Endothelial cell (in vitro differentiated cells): ENCODE data around the gene RNF144B. TPM values are rescaled to one million over a fixed set of nuclear protein-coding genes. Genes with fewer than 3 reads are reported as not detected.

Source experiments
- DNase-seq: peaks from one replicate; pipeline ENCODE4 v3.0.0; 2021; ENCODE audit warnings: low spot score
- H3K27ac Mint-ChIP-seq: one replicate; pipeline ENCODE4 v1.8.0; 2021; ENCODE audit warnings: mixed read lengths, inconsistent platforms; ENCODE audit not compliant: unreplicated experiment
- H3K27me3 Mint-ChIP-seq: one replicate; pipeline ENCODE4 v1.8.0; 2021; ENCODE audit warnings: mild to moderate bottlenecking, moderate library complexity, mixed read lengths, inconsistent platforms; ENCODE audit not compliant: unreplicated experiment
- H3K36me3 Mint-ChIP-seq: one replicate; pipeline ENCODE4 v1.8.0; 2021; ENCODE audit warnings: mild to moderate bottlenecking, low read depth, mixed read lengths, inconsistent platforms; ENCODE audit not compliant: unreplicated experiment
- H3K4me1 Mint-ChIP-seq: one replicate; pipeline ENCODE4 v1.8.0; 2021; ENCODE audit warnings: mild to moderate bottlenecking, mixed read lengths, inconsistent platforms; ENCODE audit not compliant: unreplicated experiment
- H3K4me3 Mint-ChIP-seq: one replicate; pipeline ENCODE4 v1.8.0; 2021; ENCODE audit warnings: mild to moderate bottlenecking, mixed read lengths, inconsistent platforms; ENCODE audit not compliant: unreplicated experiment
- H3K9me3 Mint-ChIP-seq: one replicate; pipeline ENCODE4 v1.8.0; 2021; ENCODE audit warnings: mixed read lengths, inconsistent platforms; ENCODE audit not compliant: unreplicated experiment
- long read RNA-seq: library from polyadenylated mRNA; unstranded; transcript quantifications from one replicate; pipeline ENCODE4 v2.0.0, GENCODE V29; 2020; ENCODE audit not compliant: unreplicated experiment
- total RNA-seq: library from RNA; stranded (reverse); fragmentation: NEBNext Ultra II Directional; extraction: Animal tissue kit (Norgen Biotek cat#: 25700); gene quantifications from one replicate; pipeline ENCODE4 v1.2.1, GENCODE V29; 2021; ENCODE audit not compliant: unreplicated experiment
- TF ChIP-seq, protein P1 (sequence below): fragments of 200-600 bp; sonication (generic); IDR thresholded peaks from one replicate; pipeline ENCODE4 v1.5.0; 2021; ENCODE audit warnings: antibody characterized with exemption; ENCODE audit not compliant: unreplicated experiment

RNF144B gene
- total RNA-seq: 23.2 TPM
- long read RNA-seq, full-length matches to known transcripts: 2 of 6 reads
- long read RNA-seq, partial matches to known transcripts: 0 of 6 reads
- long read RNA-seq, other reads (novel, unspliced or antisense): 4 of 6 reads

DNA sequence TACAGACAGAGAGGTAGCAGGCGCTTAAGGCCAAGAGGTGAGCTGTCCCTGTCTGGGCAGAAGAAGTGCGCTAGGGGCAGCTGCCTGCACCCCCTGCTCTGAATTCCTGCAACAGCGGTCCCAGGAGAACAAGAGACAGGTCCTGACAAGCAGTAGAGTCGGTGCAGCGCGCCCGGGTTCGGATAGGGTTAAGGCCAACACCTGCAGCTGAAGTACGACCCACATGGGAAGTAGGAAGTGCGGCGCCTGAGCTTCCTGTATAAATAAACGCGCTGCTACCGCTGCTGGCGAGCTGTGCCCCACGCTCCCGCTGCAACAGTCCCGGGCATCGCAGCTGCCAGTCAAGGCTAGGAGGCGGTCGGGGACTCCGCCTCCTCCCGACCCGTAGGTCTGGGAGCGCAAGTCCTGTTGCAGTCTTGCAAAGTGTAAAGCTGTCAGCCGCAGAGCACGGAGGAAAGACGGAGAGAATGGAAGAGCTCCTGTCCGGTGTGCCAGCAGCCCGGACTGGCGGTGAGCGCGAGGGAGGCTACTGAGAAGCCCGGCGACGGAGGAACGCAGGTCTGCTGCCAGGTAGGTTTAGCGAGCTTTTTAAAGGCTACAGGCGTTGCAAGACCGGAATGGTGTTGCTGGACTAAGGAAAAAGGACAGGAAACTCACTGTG lies at the start of gene RNF144B:
Gene RNF144B (plus strand): TSS at position 290 of the 661 bp plus-strand sequence. CDS start 12,185 bp downstream, outside the sequence.
- Mint-ChIP-seq H3K27ac (peak within 1 kb of the TSS; percentile 84), H3K36me3 (no peaks in the 10 kb centered on the region), H3K4me3 (peak within 1 kb of the TSS; percentile 95), H3K4me1 (peaks cover 34% of the 10 kb centered on the region), H3K9me3 (no peaks in the 10 kb centered on the region), H3K27me3 (no peaks in the 10 kb centered on the region)
- TF ChIP-seq, protein P1, sequence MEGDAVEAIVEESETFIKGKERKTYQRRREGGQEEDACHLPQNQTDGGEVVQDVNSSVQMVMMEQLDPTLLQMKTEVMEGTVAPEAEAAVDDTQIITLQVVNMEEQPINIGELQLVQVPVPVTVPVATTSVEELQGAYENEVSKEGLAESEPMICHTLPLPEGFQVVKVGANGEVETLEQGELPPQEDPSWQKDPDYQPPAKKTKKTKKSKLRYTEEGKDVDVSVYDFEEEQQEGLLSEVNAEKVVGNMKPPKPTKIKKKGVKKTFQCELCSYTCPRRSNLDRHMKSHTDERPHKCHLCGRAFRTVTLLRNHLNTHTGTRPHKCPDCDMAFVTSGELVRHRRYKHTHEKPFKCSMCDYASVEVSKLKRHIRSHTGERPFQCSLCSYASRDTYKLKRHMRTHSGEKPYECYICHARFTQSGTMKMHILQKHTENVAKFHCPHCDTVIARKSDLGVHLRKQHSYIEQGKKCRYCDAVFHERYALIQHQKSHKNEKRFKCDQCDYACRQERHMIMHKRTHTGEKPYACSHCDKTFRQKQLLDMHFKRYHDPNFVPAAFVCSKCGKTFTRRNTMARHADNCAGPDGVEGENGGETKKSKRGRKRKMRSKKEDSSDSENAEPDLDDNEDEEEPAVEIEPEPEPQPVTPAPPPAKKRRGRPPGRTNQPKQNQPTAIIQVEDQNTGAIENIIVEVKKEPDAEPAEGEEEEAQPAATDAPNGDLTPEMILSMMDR: no peak
- peak; percentile 80 for DNase-seq

DNA sequence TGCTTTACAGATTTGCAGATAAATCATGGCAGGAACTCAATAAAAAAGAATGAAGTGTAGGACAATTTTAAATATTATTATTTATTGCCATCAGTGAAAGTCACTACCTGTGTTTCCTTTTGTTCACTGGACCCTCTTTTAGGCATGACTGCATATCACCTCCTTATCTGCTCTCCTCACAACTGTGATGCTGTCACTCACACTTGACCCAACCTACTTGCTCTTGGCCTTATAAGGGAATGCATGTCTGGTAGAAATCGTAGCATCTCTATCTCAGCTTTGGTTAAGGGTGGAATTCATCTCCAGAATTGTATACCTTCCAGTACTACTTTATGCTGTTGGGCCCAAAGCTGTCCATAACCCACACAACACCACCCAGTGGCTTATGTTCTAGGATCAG lies 47.6 kb upstream of the RNF144B start:
- no peak overlapping the region for H3K4me3 Mint-ChIP-seq
- H3K4me1 Mint-ChIP-seq: peaks cover 8% of the 10 kb centered on the region
- H3K36me3 Mint-ChIP-seq: peaks cover 3% of the 10 kb centered on the region
- no peak overlapping the region for H3K27ac Mint-ChIP-seq
- no peaks in the 10 kb centered on the region for H3K9me3 Mint-ChIP-seq
- TF ChIP-seq, protein P1: no peak
- DNase-seq: no peak
- H3K27me3 Mint-ChIP-seq: peaks cover 2% of the 10 kb centered on the region

DNA sequence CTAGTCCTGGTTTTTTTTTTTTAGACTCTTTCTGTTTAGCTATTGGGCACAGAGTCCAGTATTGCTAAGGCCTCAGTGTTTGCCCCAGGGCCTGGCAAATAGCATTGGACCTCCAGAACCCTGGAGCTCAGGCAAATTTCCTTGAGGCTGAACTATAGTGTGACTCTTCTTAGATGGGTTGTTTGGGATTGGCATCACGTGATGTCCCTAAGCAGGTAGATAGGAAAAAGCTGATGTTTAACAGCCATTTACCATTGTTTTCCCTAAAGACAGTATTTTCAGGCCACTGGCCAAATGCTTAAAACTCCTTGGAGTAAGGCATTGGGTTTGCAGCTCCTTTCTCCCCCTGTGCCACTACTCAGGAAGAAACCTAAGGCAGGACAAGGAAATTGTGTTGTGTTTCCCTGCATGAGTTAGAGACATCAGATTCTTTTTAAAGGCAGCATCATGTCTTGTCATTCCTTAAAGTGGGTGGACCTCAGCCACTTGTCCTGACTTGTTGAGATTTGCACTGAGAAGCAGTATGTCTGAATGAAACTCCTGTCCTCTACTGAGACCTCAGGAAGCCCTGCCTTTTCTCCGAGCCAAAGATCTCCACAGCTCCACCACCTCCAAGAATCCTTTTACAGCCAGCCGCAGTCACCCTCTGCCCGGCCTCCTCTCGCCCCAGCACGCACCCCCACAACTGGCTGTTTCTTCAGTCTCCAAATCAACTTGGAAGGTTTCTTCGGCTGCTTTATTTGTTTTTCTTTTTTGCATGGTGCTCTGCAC lies 46.2 kb upstream of the RNF144B start:
- Mint-ChIP-seq H3K4me3 (no peak overlapping the region), H3K27me3 (peaks cover 2% of the 10 kb centered on the region), H3K36me3 (peaks cover 3% of the 10 kb centered on the region), H3K9me3 (no peaks in the 10 kb centered on the region), H3K4me1 (peaks cover 8% of the 10 kb centered on the region), H3K27ac (no peak overlapping the region)
- TF ChIP-seq, protein P1: no peak
- DNase-seq: no peak

DNA sequence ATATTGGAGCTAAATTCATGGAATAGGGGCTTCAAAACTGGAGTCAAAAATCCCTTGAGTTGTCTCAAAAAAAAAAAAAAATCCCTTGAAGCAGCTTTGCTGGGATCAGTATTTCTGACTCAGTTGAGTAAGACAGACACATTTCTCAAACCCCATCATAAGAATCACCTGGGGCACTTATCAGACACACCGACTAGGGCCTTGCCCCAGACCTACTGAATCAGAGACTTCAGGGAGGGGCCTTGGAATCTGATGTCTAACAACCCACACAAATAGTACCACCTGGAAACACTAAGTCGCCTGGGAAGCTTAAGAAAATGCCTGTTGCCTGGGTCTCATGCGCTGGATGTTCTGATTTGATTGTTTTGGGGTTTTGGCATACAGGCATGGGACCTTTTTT lies 44.9 kb upstream of the RNF144B start:
- Mint-ChIP-seq H3K4me1 (peaks cover 8% of the 10 kb centered on the region), H3K27ac (no peak overlapping the region), H3K36me3 (peaks cover 3% of the 10 kb centered on the region), H3K9me3 (no peaks in the 10 kb centered on the region), H3K27me3 (peaks cover 2% of the 10 kb centered on the region), H3K4me3 (no peak overlapping the region)
- TF ChIP-seq, protein P1: no peak
- no peak for DNase-seq

DNA sequence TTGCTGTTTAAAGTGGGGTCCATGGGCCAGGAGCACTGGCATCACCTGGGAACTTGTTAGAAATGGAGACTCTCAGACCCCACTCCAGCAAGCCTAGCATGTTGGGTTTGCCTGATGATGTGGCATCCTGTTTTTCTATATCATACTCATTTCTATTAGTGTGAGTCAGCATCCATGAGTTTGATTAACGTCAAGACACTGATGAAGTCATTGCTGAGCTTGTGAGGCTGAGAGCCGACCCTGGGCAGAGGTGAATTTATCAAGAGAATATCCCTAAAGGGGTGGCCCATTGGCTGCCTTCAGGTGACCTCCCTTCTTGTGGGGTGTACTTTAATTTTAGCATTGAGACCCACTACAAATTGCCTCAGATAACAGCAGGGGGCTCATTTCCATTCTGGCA lies 43.4 kb upstream of the RNF144B start:
- peaks cover 8% of the 10 kb centered on the region for H3K4me1 Mint-ChIP-seq

More for the DNA sequence above, 43.4 kb upstream of the RNF144B start:
- H3K9me3 Mint-ChIP-seq: no peaks in the 10 kb centered on the region
- no peak overlapping the region for H3K4me3 Mint-ChIP-seq
- no peak overlapping the region for H3K27ac Mint-ChIP-seq
- peaks cover 3% of the 10 kb centered on the region for H3K36me3 Mint-ChIP-seq
- H3K27me3 Mint-ChIP-seq: peaks cover 2% of the 10 kb centered on the region
- TF ChIP-seq, protein P1: no peak
- no peak for DNase-seq
